Upper lobe of left lung (tissue), 6 donors: Measurements from ENCODE around the gene IGSF21. TPM values are rescaled to one million over a fixed set of nuclear protein-coding genes. Genes with fewer than 3 reads are reported as not detected.
A peak's percentile ranks its signal among the peaks of the same experiment; 100 is the strongest.

Experiments
- ATAC-seq, 2 donors: fragments of 200-7000 bp; cut with Tn5 transposase; one replicate each; pipeline ENCODE4 v1.9.1; 2022; ENCODE audit warnings: mild to moderate bottlenecking in 2 of 2, moderate library complexity in 2 of 2; ENCODE audit not compliant: low FRiP score in 2 of 2
- DNase-seq, 2 donors: peaks; one replicate each; pipeline ENCODE4 v3.0.0-alpha.2; 2019 to 2020
- H3K27ac ChIP-seq, 4 donors: fragments of 200-600 bp; sonication (generic); one replicate each; pipeline ENCODE4 v1.5.1; 2016 to 2019
- H3K27me3 ChIP-seq, 4 donors: fragments of 200-600 bp; sonication (generic); one replicate each; pipeline ENCODE4 v1.5.1; 2017 to 2019
- H3K36me3 ChIP-seq, 4 donors: fragments of 200-600 bp; sonication (generic); one replicate each; pipeline ENCODE4 v1.5.1; 2016 to 2019
- H3K4me1 ChIP-seq, 4 donors: fragments of 200-600 bp; sonication (generic); one replicate each; pipeline ENCODE4 v1.5.1; 2018 to 2019
- H3K4me3 ChIP-seq, 4 donors: fragments of 200-600 bp; sonication (generic); one replicate each; pipeline ENCODE4 v1.5.1; 2017 to 2019; ENCODE audit warnings: mild to moderate bottlenecking in 2 of 4, moderate library complexity in 1 of 4
- H3K9me3 ChIP-seq, 4 donors: fragments of 200-600 bp; sonication (generic); one replicate each; pipeline ENCODE4 v1.5.1; 2018 to 2019
- EP300 ChIP-seq, 4 donors: sonication (generic); formaldehyde crosslinking; IDR thresholded peaks; one replicate each; pipeline ENCODE4 v1.5.1; 2017; ENCODE audit warnings: antibody characterized with exemption in 4 of 4, control low read depth in 2 of 4
- POLR2A ChIP-seq, 4 donors: fragments of 450-650 bp; IDR thresholded peaks; one replicate each; pipeline ENCODE4 v1.5.1; 2016 to 2017; ENCODE audit warnings: antibody characterized with exemption in 4 of 4, mild to moderate bottlenecking in 2 of 4
- POLR2AphosphoS5 ChIP-seq, 2 donors: sonication (generic); formaldehyde crosslinking; IDR thresholded peaks; one replicate each; pipeline ENCODE4 v1.5.1; 2017; ENCODE audit warnings: antibody characterized with exemption in 2 of 2
- WGBS, 2 donors: methylation state at CpG; one replicate each; pipeline ENCODE4 v1.1.5; 2017 to 2018; 5-methylcytosine and 5-hydroxymethylcytosine counted together
- total RNA-seq, 6 donors: library from RNA; depleted of rRNA in 4 of 6; stranded (reverse); fragments of >200 nt in 4 of 6; gene quantifications; one replicate each; pipeline versions ENCODE4 v1.1.0 to v1.2.1, GENCODE V29; 2016 to 2021
- TF ChIP-seq, protein P1 (sequence below), 6 experiments: fragments of 450-650 bp in 4 of 6; fragments of 200-600 bp in 2 of 6; sonication (generic) in 2 of 6; IDR thresholded peaks; one replicate each; pipeline ENCODE4 v1.5.1; 2016 to 2019; ENCODE audit warnings: antibody characterized with exemption in 6 of 6
- donor health status: DM: no; HTN: no; CAD: no; lungs with moderate emphysema.
- donor health status: DM: no; HTN: yes; CAD: no; lungs with severe emphysema.

Gene IGSF21
- total RNA-seq, 6 donors from 2014 or later = 1.1 to 2.9 (median 2.0) TPM; not detected in 1

DNA sequence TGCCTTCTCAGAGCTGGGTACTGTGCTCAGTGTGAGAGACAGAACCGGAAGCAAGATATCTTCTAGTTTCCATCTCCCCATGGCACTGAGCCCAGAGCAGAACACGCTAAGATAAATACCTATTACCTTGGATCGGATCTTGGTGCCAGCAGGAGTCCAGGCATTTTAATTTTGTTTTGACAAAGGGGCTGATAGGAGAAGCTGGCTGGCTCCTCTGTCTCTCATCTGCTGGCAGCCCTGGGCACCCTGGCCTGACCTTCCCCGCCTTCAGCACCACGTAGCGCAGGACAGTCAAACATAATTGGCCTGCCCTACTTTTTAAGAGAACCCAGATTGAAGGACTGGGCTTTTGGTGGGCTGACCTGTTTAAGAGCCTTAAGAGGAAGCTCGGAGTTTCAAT, 212.5 kb downstream of the IGSF21 start:
- Histone ChIP-seq H3K4me3 (no peak overlapping the region), H3K27ac (no peak overlapping the region), H3K9me3 (no peaks in the 10 kb centered on the region), H3K4me1 (no peaks in the 10 kb centered on the region), H3K27me3 (no peaks in the 10 kb centered on the region), H3K36me3 (no peaks in the 10 kb centered on the region)
- ATAC-seq = no peak
- 51 to 62% methylated on average over 5 to 7 of the region's 7 CpGs for WGBS, 2 donors
- no peak for DNase-seq
- TF ChIP-seq, protein P1, sequence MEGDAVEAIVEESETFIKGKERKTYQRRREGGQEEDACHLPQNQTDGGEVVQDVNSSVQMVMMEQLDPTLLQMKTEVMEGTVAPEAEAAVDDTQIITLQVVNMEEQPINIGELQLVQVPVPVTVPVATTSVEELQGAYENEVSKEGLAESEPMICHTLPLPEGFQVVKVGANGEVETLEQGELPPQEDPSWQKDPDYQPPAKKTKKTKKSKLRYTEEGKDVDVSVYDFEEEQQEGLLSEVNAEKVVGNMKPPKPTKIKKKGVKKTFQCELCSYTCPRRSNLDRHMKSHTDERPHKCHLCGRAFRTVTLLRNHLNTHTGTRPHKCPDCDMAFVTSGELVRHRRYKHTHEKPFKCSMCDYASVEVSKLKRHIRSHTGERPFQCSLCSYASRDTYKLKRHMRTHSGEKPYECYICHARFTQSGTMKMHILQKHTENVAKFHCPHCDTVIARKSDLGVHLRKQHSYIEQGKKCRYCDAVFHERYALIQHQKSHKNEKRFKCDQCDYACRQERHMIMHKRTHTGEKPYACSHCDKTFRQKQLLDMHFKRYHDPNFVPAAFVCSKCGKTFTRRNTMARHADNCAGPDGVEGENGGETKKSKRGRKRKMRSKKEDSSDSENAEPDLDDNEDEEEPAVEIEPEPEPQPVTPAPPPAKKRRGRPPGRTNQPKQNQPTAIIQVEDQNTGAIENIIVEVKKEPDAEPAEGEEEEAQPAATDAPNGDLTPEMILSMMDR (IDR thresholded peaks at IDR 0.05) = no peak
- TF ChIP-seq EP300 (IDR thresholded peaks at IDR 0.05) (no peak), POLR2AphosphoS5 (IDR thresholded peaks at IDR 0.05) (no peak), POLR2A (IDR thresholded peaks at IDR 0.05) (no peak)

DNA sequence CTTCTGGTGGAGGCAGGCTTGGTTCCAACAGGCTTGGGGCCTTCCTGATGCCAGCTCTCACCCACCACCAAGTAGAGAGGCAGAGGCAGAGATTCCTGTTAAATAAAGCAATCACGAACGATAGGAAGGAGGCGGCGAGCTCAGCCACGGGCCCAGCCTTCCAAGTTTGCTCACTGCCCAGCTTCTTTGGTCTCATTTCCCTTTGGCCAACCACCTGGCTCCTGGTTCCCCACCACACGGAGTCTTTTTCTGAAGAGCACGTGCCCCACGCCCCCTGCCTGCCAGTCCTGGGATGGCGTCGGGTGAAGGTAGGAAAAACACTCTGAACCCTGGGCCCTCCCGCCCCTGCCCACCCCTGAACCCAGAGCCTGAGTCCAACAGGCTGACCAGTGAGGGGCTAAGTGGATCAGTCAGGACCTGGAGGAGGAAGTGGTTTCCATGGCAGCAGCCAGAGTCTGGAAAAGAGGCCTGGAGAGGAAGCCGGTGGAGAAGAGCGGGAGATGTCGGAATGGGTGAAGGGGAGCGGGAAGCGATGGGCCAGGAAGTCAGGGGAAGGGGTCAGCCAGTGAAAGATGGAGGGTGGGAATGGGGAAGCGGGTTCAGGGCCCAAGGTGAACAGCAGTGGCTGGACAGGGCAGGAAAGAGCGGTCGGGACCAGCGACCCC, 214.9 kb downstream of the IGSF21 start:
- H3K4me1 ChIP-seq = no peaks in the 10 kb centered on the region
- H3K27ac ChIP-seq = no peak overlapping the region
- ATAC-seq (no peak), DNase-seq (no peak)
- no peaks in the 10 kb centered on the region for H3K9me3 ChIP-seq
- 54 to 66% methylated on average over 17 to 20 of the region's 20 CpGs for WGBS, 2 donors
- no peaks in the 10 kb centered on the region for H3K36me3 ChIP-seq
- no peak for TF ChIP-seq POLR2A (IDR thresholded peaks at IDR 0.05)
- TF ChIP-seq POLR2AphosphoS5 (IDR thresholded peaks at IDR 0.05) = no peak
- TF ChIP-seq EP300 (IDR thresholded peaks at IDR 0.05) = no peak
- TF ChIP-seq, protein P1 (IDR thresholded peaks at IDR 0.05) = peak in 1 of 6 experiments; percentile 9
- no peaks in the 10 kb centered on the region for H3K27me3 ChIP-seq
- no peak overlapping the region for H3K4me3 ChIP-seq

DNA sequence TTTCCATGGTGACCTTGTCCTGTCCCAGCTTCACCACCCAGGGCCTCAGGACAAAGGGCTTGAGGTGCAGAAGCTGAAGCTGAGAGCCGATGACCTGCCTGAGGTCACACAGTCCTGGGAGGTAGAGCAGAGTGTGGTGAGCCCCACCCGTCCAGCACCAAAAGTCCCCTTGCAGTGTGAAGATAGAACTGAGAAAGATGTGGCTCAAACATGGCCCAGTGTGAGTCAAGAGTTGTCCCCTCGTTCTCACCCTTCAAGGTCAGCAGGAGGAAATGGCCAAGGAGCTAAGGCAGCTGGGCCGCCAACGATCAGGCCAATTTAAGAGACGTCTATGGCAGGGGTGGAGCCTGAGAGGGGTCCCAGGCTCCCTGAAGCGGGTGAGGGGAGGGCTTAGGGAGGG, 215.7 kb downstream of the IGSF21 start:
- H3K4me3 ChIP-seq = no peak overlapping the region
- no peaks in the 10 kb centered on the region for H3K36me3 ChIP-seq
- DNase-seq (no peak), ATAC-seq (no peak)
- H3K4me1 ChIP-seq = no peaks in the 10 kb centered on the region
- no peaks in the 10 kb centered on the region for H3K27me3 ChIP-seq
- H3K27ac ChIP-seq = no peak overlapping the region
- H3K9me3 ChIP-seq = no peaks in the 10 kb centered on the region
- 64 to 93% methylated on average over 6 to 7 of the region's 7 CpGs for WGBS, 2 donors
- TF ChIP-seq EP300 (IDR thresholded peaks at IDR 0.05) (no peak), POLR2AphosphoS5 (IDR thresholded peaks at IDR 0.05) (no peak), POLR2A (IDR thresholded peaks at IDR 0.05) (no peak)
- TF ChIP-seq, protein P1 (IDR thresholded peaks at IDR 0.05) = no peak

DNA sequence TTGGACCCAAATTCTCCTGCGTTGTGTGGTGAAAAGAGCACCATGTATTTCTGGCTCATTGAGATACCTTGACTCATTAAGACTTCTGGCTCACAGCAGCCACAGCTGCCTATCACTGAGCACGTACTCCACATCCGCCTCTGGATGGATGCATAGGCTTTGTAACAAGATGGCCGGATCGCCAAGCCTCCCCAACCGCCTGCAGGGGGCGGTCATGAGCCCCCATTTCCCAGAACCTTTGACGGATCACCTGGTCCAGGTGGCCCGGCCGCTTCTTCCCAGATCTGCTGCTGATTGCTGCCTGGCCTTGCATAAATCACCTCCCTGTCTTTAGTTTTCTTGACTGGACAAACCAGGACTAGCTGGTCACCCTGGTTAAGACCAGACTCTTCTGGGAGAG, 216.6 kb downstream of the IGSF21 start:
- TF ChIP-seq, protein P1 (IDR thresholded peaks at IDR 0.05) = no peak
- TF ChIP-seq POLR2AphosphoS5 (IDR thresholded peaks at IDR 0.05) (no peak), POLR2A (IDR thresholded peaks at IDR 0.05) (no peak), EP300 (IDR thresholded peaks at IDR 0.05) (no peak)
- Histone ChIP-seq H3K27ac (no peak overlapping the region), H3K36me3 (no peaks in the 10 kb centered on the region), H3K4me3 (no peak overlapping the region), H3K27me3 (no peaks in the 10 kb centered on the region), H3K9me3 (no peaks in the 10 kb centered on the region), H3K4me1 (no peaks in the 10 kb centered on the region)
- 83 to 96% methylated on average over 10 of the region's 10 CpGs for WGBS, 2 donors
- no peak for DNase-seq
- ATAC-seq = no peak

DNA sequence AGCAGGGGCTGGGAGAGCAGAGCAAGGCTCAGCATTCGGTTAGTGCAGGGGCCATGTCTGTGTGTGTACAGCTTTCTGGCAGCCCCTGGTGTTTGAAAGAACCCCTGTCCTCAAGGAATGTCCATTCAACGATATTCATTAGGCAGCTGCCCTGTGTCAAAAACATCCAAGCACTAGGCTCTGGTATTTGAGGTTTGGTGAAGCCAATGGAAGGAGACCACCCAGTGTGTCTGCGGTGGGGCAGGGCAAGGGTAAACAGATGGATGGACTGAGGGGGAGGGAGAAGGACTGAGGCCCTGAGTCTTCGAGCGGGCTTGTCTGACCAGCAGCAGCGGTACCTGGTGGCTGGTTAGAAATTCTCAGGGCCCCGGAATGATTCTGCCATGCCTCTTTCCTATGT, 217.5 kb downstream of the IGSF21 start:
- no peaks in the 10 kb centered on the region for H3K4me1 ChIP-seq
- no peak for ATAC-seq
- H3K27me3 ChIP-seq = no peaks in the 10 kb centered on the region
- DNase-seq = no peak
- no peaks in the 10 kb centered on the region for H3K9me3 ChIP-seq
- no peak overlapping the region for H3K27ac ChIP-seq
- H3K36me3 ChIP-seq = no peaks in the 10 kb centered on the region
- WGBS, 2 donors = 65 to 74% methylated on average over 7 of the region's 7 CpGs
- TF ChIP-seq POLR2A (IDR thresholded peaks at IDR 0.05) = no peak
- no peak for TF ChIP-seq POLR2AphosphoS5 (IDR thresholded peaks at IDR 0.05)
- TF ChIP-seq, protein P1 (IDR thresholded peaks at IDR 0.05) = no peak
- no peak for TF ChIP-seq EP300 (IDR thresholded peaks at IDR 0.05)
- no peak overlapping the region for H3K4me3 ChIP-seq
